Neural cell (in vitro differentiated cells): Measurements from ENCODE around the gene MTA1. TPM values are rescaled to one million over a fixed set of nuclear protein-coding genes. Genes with fewer than 3 reads are reported as not detected.

Source experiments
- H2AFZ ChIP-seq: fragments of 200-600, 300-800 bp; sonication (generic), shearing (Covaris generic); 2 replicates; pipeline ENCODE4 v1.6.0; 2014; ENCODE audit warnings: low read depth, mild to moderate bottlenecking, antibody characterized with exemption, low read length, moderate library complexity
- H3F3A ChIP-seq: fragments of 200-600 bp; shearing (Covaris generic); 2 replicates; pipeline ENCODE4 v1.6.1; 2016; ENCODE audit warnings: mild to moderate bottlenecking, moderate library complexity, mixed read lengths, antibody characterized with exemption, low read length; ENCODE audit not compliant: insufficient read depth, poor library complexity, severe bottlenecking
- H3K27ac ChIP-seq: fragments of 200-600, 300-800 bp; sonication (generic), shearing (Covaris generic); 2 replicates; pipeline ENCODE4 v1.5.1; 2014; ENCODE audit warnings: mild to moderate bottlenecking, low read length, moderate library complexity
- H3K27me3 ChIP-seq: fragments of 300-800, 200-600 bp; sonication (generic), shearing (Covaris generic); 2 replicates; pipeline ENCODE4 v1.6.0; 2014; ENCODE audit warnings: mild to moderate bottlenecking, low read depth, low read length, moderate library complexity; ENCODE audit not compliant: insufficient read depth
- H3K36me3 ChIP-seq: fragments of 300-800, 200-600 bp; sonication (generic), shearing (Covaris generic); 2 replicates; pipeline ENCODE4 v1.5.1; 2014; ENCODE audit warnings: mild to moderate bottlenecking, antibody characterized with exemption, low read length, moderate library complexity; ENCODE audit not compliant: insufficient read depth
- H3K4me2 ChIP-seq: fragments of 300-800, 200-600 bp; sonication (generic), shearing (Covaris generic); 2 replicates; pipeline ENCODE4 v1.6.0; 2014; ENCODE audit warnings: mild to moderate bottlenecking, low read length
- H3K4me3 ChIP-seq: fragments of 300-800, 200-600 bp; sonication (generic), shearing (Covaris generic); 2 replicates; pipeline ENCODE4 v1.5.1; 2014; ENCODE audit warnings: mild to moderate bottlenecking, low read length, moderate library complexity
- H3K79me2 ChIP-seq: fragments of 200-600 bp; shearing (Covaris generic); replicated peaks from 2 replicates; pipeline ENCODE4 v1.6.0; 2014; ENCODE audit warnings: mild to moderate bottlenecking, low read length, moderate library complexity; ENCODE audit not compliant: insufficient read depth
- H3K9ac ChIP-seq: fragments of 300-800, 200-600 bp; sonication (generic), shearing (Covaris generic); 2 replicates; pipeline ENCODE4 v1.6.1; 2016; ENCODE audit warnings: mild to moderate bottlenecking, low read length, mixed read lengths
- H3K9me2 ChIP-seq: fragments of 200-600 bp; shearing (Covaris generic); 2 replicates; pipeline ENCODE4 v1.6.1; 2016; ENCODE audit warnings: mild to moderate bottlenecking, low read length, mixed read lengths; ENCODE audit not compliant: insufficient read depth
- H3K9me3 ChIP-seq: fragments of 200-600, 300-800 bp; sonication (generic), shearing (Covaris generic); 2 replicates; pipeline ENCODE4 v1.6.1; 2016; ENCODE audit warnings: mild to moderate bottlenecking, mixed run types, low read length, moderate library complexity, mixed read lengths
- H4K20me1 ChIP-seq: fragments of 200-600 bp; shearing (Covaris generic); 2 replicates; pipeline ENCODE4 v1.6.1; 2016; ENCODE audit warnings: mild to moderate bottlenecking, mixed run types; ENCODE audit not compliant: insufficient read depth
- CTCF ChIP-seq: fragments of 450-650 bp; IDR thresholded peaks from 2 replicates; pipeline ENCODE4 v1.5.1; 2014; ENCODE audit warnings: antibody characterized with exemption, mild to moderate bottlenecking, moderate library complexity; ENCODE audit not compliant: poor library complexity, severe bottlenecking
- EP300 ChIP-seq: fragments of 450-650 bp; conservative IDR thresholded peaks from 2 replicates; pipeline ENCODE4 v1.6.1; 2014; ENCODE audit warnings: antibody characterized with exemption, mild to moderate bottlenecking, moderate library complexity; ENCODE audit not compliant: poor library complexity, severe bottlenecking
- EZH2 ChIP-seq: fragments of 200-600, 300-800 bp; shearing (Covaris generic), sonication (generic); IDR thresholded peaks from 2 replicates; pipeline ENCODE4 v1.6.1; 2014; ENCODE audit warnings: antibody characterized with exemption, low read length, borderline replicate concordance, mild to moderate bottlenecking; ENCODE audit not compliant: insufficient read depth, poor library complexity, severe bottlenecking
- MXI1 ChIP-seq: fragments of 450-650 bp; conservative IDR thresholded peaks from 2 replicates; pipeline ENCODE4 v1.6.1; 2014; ENCODE audit warnings: antibody characterized with exemption, mild to moderate bottlenecking; ENCODE audit not compliant: poor library complexity, severe bottlenecking
- POLR2AphosphoS5 ChIP-seq: IDR thresholded peaks from 2 replicates; pipeline ENCODE4 v1.6.1; 2012
- RAD21 ChIP-seq: fragments of 450-650 bp; conservative IDR thresholded peaks from 2 replicates; pipeline ENCODE4 v1.6.1; 2014; ENCODE audit warnings: antibody characterized with exemption, mild to moderate bottlenecking, moderate library complexity
- REST ChIP-seq: IDR thresholded peaks from 2 replicates; pipeline ENCODE4 v1.6.1; 2012; ENCODE audit warnings: borderline replicate concordance
- SMC3 ChIP-seq: fragments of 450-650 bp; conservative IDR thresholded peaks from 2 replicates; pipeline ENCODE4 v1.6.1; 2014; ENCODE audit warnings: antibody characterized with exemption, mild to moderate bottlenecking, moderate library complexity; ENCODE audit not compliant: poor library complexity
- TAF1 ChIP-seq: IDR thresholded peaks from 2 replicates; pipeline ENCODE4 v1.6.1; 2012; ENCODE audit warnings: low read depth
- polyA plus RNA-seq: library from polyadenylated mRNA; depleted of rRNA; stranded (reverse); fragments of >200 nt; gene quantifications from 2 replicates; pipeline ENCODE4 v1.2.3, GENCODE V29; 2014

The MTA1 gene
- polyA plus RNA-seq, 1 donor from 2014 or later: 94.0 TPM

- H3K27me3 ChIP-seq: peaks cover 29% of the 10 kb centered on the region
- no peak for TF ChIP-seq EZH2
- no peak for TF ChIP-seq EP300
- no peak for TF ChIP-seq POLR2AphosphoS5
- no peak overlapping the region for H3K9ac ChIP-seq
- no peaks in the 10 kb centered on the region for H3K9me2 ChIP-seq
- H3F3A ChIP-seq: no peaks in the 10 kb centered on the region
- H3K9me3 ChIP-seq: no peaks in the 10 kb centered on the region
- no peak overlapping the region for H2AFZ ChIP-seq
- H4K20me1 ChIP-seq: no peaks in the 10 kb centered on the region
- H3K4me2 ChIP-seq: no peak overlapping the region
- no peaks in the 10 kb centered on the region for H3K79me2 ChIP-seq
- no peak overlapping the region for H3K4me3 ChIP-seq
- H3K36me3 ChIP-seq: no peaks in the 10 kb centered on the region
- no peak overlapping the region for H3K27ac ChIP-seq
Measured at GRCh38 chr14:105484069-105484996, 64.7 kb downstream of the MTA1 start.

GRCh38 chr14:105484997-105485393 lies 65.4 kb downstream of the MTA1 start:
- H3K9me2 ChIP-seq: no peaks in the 10 kb centered on the region
- TF ChIP-seq TAF1: no peak
- no peak for TF ChIP-seq POLR2AphosphoS5
- no peak for TF ChIP-seq CTCF
- no peak for TF ChIP-seq SMC3
- no peak for TF ChIP-seq RAD21
- TF ChIP-seq MXI1: no peak
- TF ChIP-seq REST: no peak
- TF ChIP-seq EZH2: no peak
- no peak for TF ChIP-seq EP300
- H3K27me3 ChIP-seq: peaks cover 29% of the 10 kb centered on the region
- H3F3A ChIP-seq: no peaks in the 10 kb centered on the region
- no peaks in the 10 kb centered on the region for H4K20me1 ChIP-seq
- H3K9ac ChIP-seq: no peak overlapping the region
- H3K27ac ChIP-seq: no peak overlapping the region
- no peaks in the 10 kb centered on the region for H3K79me2 ChIP-seq
- no peak overlapping the region for H3K4me3 ChIP-seq
- H2AFZ ChIP-seq: no peak overlapping the region
- H3K4me2 ChIP-seq: no peak overlapping the region
- H3K9me3 ChIP-seq: no peaks in the 10 kb centered on the region
- H3K36me3 ChIP-seq: no peaks in the 10 kb centered on the region
